Vagina (tissue), 2 donors: ENCODE data around the gene WWTR1. TPM values are rescaled to one million over a fixed set of nuclear protein-coding genes. Genes with fewer than 3 reads are reported as not detected.
A peak's percentile ranks its signal among the peaks of the same experiment; 100 is the strongest.

Source experiments
- DNase-seq, 2 donors: peaks; one replicate each; pipeline ENCODE4 v3.0.0-alpha.2; 2017; ENCODE audit errors: extremely low spot score in 2 of 2
- H3K27ac ChIP-seq: fragments of 200-600 bp; sonication (generic); one replicate; pipeline ENCODE4 v1.5.1; 2019
- H3K27me3 ChIP-seq: fragments of 200-600 bp; sonication (generic); one replicate; pipeline ENCODE4 v1.5.1; 2019
- H3K36me3 ChIP-seq, 2 donors: fragments of 200-600 bp; sonication (generic); one replicate each; pipeline ENCODE4 v1.5.1; 2017 to 2019
- H3K4me1 ChIP-seq: fragments of 200-600 bp; sonication (generic); one replicate; pipeline ENCODE4 v1.5.1; 2019
- H3K4me3 ChIP-seq, 2 donors: fragments of 200-600 bp; sonication (generic); 1 replicate in 1 of 2; 2 replicates in 1 of 2; pipeline ENCODE4 v1.5.1; 2016 to 2019
- H3K9me3 ChIP-seq: fragments of 200-600 bp; sonication (generic); one replicate; pipeline ENCODE4 v1.5.1; 2019
- CTCF ChIP-seq, 3 experiments: fragments of 450-650 bp in 2 of 3; fragments of 200-600 bp in 1 of 3; sonication (generic) in 1 of 3; IDR thresholded peaks; one replicate each; pipeline ENCODE4 v1.5.1; 2017 to 2019; ENCODE audit warnings: antibody characterized with exemption in 3 of 3, mild to moderate bottlenecking in 2 of 3, moderate library complexity in 2 of 3
- POLR2A ChIP-seq, 2 donors: fragments of 450-650 bp; IDR thresholded peaks; one replicate each; pipeline ENCODE4 v1.6.1; 2017; ENCODE audit warnings: antibody characterized with exemption in 2 of 2, mild to moderate bottlenecking in 2 of 2, moderate library complexity in 2 of 2
- POLR2AphosphoS5 ChIP-seq, 2 donors: sonication (generic); formaldehyde crosslinking; IDR thresholded peaks; one replicate each; pipeline ENCODE4 v1.9.0; 2017; ENCODE audit warnings: antibody characterized with exemption in 2 of 2, mild to moderate bottlenecking in 2 of 2, low read depth in 1 of 2; ENCODE audit not compliant: insufficient read depth in 1 of 2
- intact Hi-C: fragments of 100-400 bp; cut with DNase I; formaldehyde crosslinking; loops from one replicate; pipeline ENCODE4 v1.15.1; 2023
- total RNA-seq: library from RNA; depleted of rRNA; stranded (reverse); fragments of >200 nt; gene quantifications from one replicate; pipeline ENCODE4 v1.2.3, GENCODE V29; 2016

Gene WWTR1
- total RNA-seq, 1 donor from 2014 or later, result 181 TPM

- intact Hi-C loops, result no loop called here
- Histone ChIP-seq H3K27me3 (no peaks in the 10 kb centered on the region), H3K27ac (peak overlapping the region; percentile 99), H3K9me3 (no peaks in the 10 kb centered on the region), H3K36me3 (no peaks in the 10 kb centered on the region), H3K4me3 (peak overlapping the region; percentile 86 to 92), H3K4me1 (peaks cover 68% of the 10 kb centered on the region)
- TF ChIP-seq CTCF (IDR thresholded peaks at IDR 0.05) (no peak), POLR2AphosphoS5 (IDR thresholded peaks at IDR 0.05; ENCODE audit: insufficient read depth in 1 of 2, low read depth in 1 of 2) (peak in 1 of 2 donors; percentile 12)
- no peak for DNase-seq
Observed at GRCh38 chr3:149654188-149654601, 3.6 kb downstream of the WWTR1 start.

DNA sequence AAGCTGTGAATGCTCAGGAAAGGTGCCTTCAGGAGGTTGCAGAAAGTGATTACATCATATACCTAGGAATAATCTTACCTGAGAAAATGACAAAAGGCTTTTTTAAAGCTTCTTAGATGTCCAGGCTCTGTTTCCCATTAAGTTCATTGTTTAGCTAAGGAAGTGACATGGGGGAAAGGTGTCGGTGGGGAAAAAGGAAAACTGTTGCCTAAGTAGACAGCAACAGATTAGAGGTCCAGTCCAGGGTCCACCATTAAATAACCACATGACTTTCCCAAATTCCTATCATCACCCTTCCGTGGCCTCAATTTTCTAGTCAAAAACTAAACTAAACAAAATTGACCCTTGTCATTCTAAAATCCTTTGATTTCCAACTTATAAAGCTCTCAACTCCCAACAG is 4.3 kb downstream of the WWTR1 start:
- H3K27me3 ChIP-seq, result no peaks in the 10 kb centered on the region
- intact Hi-C loops, result no loop called here
- TF ChIP-seq POLR2AphosphoS5 (IDR thresholded peaks at IDR 0.05; ENCODE audit: insufficient read depth in 1 of 2, low read depth in 1 of 2) (no peak), CTCF (IDR thresholded peaks at IDR 0.05) (no peak), POLR2A (IDR thresholded peaks at IDR 0.05) (no peak)
- H3K36me3 ChIP-seq, result no peaks in the 10 kb centered on the region
- peaks cover 68% of the 10 kb centered on the region for H3K4me1 ChIP-seq
- DNase-seq, result no peak
- peak overlapping the region in 1 of 2 donors; percentile 5 for H3K4me3 ChIP-seq
- H3K9me3 ChIP-seq, result no peaks in the 10 kb centered on the region
- peak overlapping the region; percentile 11 for H3K27ac ChIP-seq

- no peaks in the 10 kb centered on the region for H3K27me3 ChIP-seq
- H3K4me3 ChIP-seq, result no peak overlapping the region
- no peaks in the 10 kb centered on the region for H3K36me3 ChIP-seq
- peak overlapping the region; percentile 11 for H3K27ac ChIP-seq
- peaks cover 72% of the 10 kb centered on the region for H3K4me1 ChIP-seq
- no peak for DNase-seq
- TF ChIP-seq POLR2A (IDR thresholded peaks at IDR 0.05), result no peak
- no peak for TF ChIP-seq POLR2AphosphoS5 (IDR thresholded peaks at IDR 0.05; ENCODE audit: insufficient read depth in 1 of 2, low read depth in 1 of 2)
- TF ChIP-seq CTCF (IDR thresholded peaks at IDR 0.05), result no peak
- intact Hi-C loops, result no loop called here
- no peaks in the 10 kb centered on the region for H3K9me3 ChIP-seq
Observed at GRCh38 chr3:149653136-149653535, 4.7 kb downstream of the WWTR1 start.

- Histone ChIP-seq H3K27ac (peak overlapping the region; percentile 7), H3K4me3 (no peak overlapping the region), H3K36me3 (no peaks in the 10 kb centered on the region), H3K4me1 (peaks cover 89% of the 10 kb centered on the region), H3K9me3 (no peaks in the 10 kb centered on the region), H3K27me3 (no peaks in the 10 kb centered on the region)
- TF ChIP-seq POLR2AphosphoS5 (IDR thresholded peaks at IDR 0.05; ENCODE audit: insufficient read depth in 1 of 2, low read depth in 1 of 2) (no peak), CTCF (IDR thresholded peaks at IDR 0.05) (no peak), POLR2A (IDR thresholded peaks at IDR 0.05) (no peak)
- intact Hi-C loops, result no loop called here
- no peak for DNase-seq
Observed at GRCh38 chr3:149650828-149651227, 7.0 kb downstream of the WWTR1 start.

DNA sequence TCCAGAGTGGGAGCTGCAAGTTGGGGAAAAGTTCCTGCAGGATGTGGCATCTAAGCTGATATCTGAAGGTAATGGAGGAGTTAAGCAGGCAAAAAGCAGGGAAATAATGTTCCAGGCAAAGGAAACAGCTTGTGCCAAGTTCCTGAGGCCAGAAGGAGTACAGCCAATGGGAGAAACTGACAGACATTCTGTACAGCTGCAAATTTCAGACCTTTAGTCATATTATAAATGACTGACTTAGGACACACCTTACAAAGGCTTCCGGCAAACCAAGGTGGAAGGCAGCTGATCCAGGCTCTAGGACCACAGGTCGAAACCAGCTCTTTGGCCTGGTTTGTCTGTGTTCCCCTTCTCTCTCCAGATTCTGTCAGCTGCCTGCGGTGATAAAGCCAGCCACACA is 9.3 kb downstream of the WWTR1 start:
- intact Hi-C loops, result no loop called here
- Histone ChIP-seq H3K27me3 (no peaks in the 10 kb centered on the region), H3K9me3 (no peaks in the 10 kb centered on the region), H3K4me1 (peaks cover 83% of the 10 kb centered on the region), H3K4me3 (peak overlapping the region in 1 of 2 donors; percentile 0), H3K36me3 (no peaks in the 10 kb centered on the region), H3K27ac (peak overlapping the region; percentile 37)
- no peak for TF ChIP-seq POLR2A (IDR thresholded peaks at IDR 0.05)
- TF ChIP-seq POLR2AphosphoS5 (IDR thresholded peaks at IDR 0.05; ENCODE audit: insufficient read depth in 1 of 2, low read depth in 1 of 2), result peak in 1 of 2 donors; percentile 67
- no peak for DNase-seq
